SH-SY5Y (cell line): ENCODE data around the gene RNLS.

Experiments
- GATA2 ChIP-seq: IDR thresholded peaks from 2 replicates; pipeline ENCODE4 v1.6.1; 2011; ENCODE audit warnings: mild to moderate bottlenecking, low read depth, low read length
- GATA3 ChIP-seq: IDR thresholded peaks from 2 replicates; pipeline ENCODE4 v1.6.1; 2011; ENCODE audit warnings: low read depth, mild to moderate bottlenecking, low read length, moderate library complexity

DNA sequence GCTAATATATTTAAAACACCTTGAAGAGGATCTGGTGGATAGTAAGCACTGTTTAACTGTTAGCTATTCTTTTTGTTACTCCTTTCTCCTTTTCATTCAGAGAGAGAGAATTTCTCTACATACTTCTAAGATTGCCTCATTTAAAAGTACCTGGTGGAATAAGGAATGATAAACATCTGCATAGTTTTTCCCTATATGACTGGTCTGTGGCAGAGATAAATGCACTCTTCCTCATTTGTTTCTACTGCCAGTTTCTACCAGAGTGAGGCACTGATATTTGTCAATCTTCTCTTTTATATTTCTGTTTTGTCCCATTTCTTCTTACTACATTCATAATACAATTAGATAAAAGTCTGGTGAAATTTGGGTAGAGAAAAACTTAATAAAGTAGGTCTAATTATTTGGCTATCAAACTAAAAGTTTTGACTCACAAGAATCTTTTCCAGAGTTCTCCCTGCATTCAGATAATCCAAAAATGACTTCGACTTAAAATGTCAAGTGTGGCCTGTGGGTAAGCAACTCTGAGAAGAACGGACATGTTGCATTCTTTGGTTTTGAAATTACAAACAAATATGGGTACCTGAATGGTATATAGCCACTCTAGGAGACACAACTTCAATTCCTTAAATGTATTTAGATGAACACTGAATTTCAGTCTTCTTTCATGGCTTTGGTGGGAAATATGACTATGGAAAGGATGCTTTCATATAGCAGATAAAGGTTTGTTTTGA is 38.8 kb downstream of the RNLS start:
- TF ChIP-seq GATA3: no peak
- no peak for TF ChIP-seq GATA2
